SK-N-MC (cell line): ENCODE data around the gene OR2T3.
"Not testable (repeated sequence)": the region's sequence is repeated elsewhere in the genome, so short reads cannot be mapped to it uniquely, and the experiment has no call there.

Experiments
- EZH2 ChIP-seq: fragments of 200-600 bp; sonication (generic); IDR thresholded peaks from one replicate; pipeline ENCODE4 v1.6.1; 2017; ENCODE audit warnings: antibody characterized with exemption
- POLR2AphosphoS5 ChIP-seq: IDR thresholded peaks from 2 replicates; pipeline ENCODE4 v1.6.1; 2012; ENCODE audit warnings: mild to moderate bottlenecking, low read depth, low read length, borderline replicate concordance

DNA sequence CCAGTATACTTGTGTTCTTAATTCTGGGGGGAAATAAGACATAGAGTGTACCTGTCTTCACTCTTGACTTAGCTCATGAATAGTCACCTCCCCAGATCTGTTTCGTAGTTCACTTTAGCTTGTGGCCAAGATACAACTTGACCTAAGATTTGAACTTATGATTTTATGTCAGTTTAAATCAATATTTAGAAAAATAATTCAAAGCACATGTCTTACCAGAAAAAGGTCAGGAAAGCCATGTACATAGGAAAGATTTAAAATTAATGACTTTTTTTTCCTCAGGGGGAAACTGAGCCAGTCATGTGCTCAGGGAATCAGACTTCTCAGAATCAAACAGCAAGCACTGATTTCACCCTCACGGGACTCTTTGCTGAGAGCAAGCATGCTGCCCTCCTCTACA, at the start of gene OR2T3:
- not testable (repeated sequence) for TF ChIP-seq POLR2AphosphoS5, EZH2
